Mesenchymal stem cell (in vitro differentiated cells and primary cell): Measurements from ENCODE around the gene GAB2.

Experiments used
- DNase-seq: peaks from one replicate; pipeline ENCODE4 v3.0.0-alpha.2; 2013
- H2AFZ ChIP-seq: one replicate; pipeline ENCODE4 v1.6.1; 2013; ENCODE audit warnings: low read depth, mild to moderate bottlenecking, control low read depth, inconsistent platforms, low read length, moderate library complexity
- H2AK5ac ChIP-seq: 2 replicates; pipeline ENCODE4 v1.6.1; 2013; ENCODE audit warnings: low read length, moderate library complexity, mild to moderate bottlenecking, inconsistent platforms; ENCODE audit not compliant: severe bottlenecking
- H2BK120ac ChIP-seq: one replicate; pipeline ENCODE4 v1.6.1; 2013; ENCODE audit warnings: low read depth, mild to moderate bottlenecking, inconsistent platforms, low read length, moderate library complexity
- H2BK12ac ChIP-seq, 2 experiments: one replicate each; pipeline ENCODE4 v1.6.1; 2013; ENCODE audit warnings: inconsistent platforms in 2 of 2, low read length in 2 of 2, mild to moderate bottlenecking in 2 of 2, moderate library complexity in 2 of 2, control low read depth in 1 of 2
- H2BK15ac ChIP-seq: one replicate; pipeline ENCODE4 v1.6.1; 2013; ENCODE audit warnings: mild to moderate bottlenecking, low read depth, inconsistent platforms; ENCODE audit not compliant: poor library complexity, severe bottlenecking
- H2BK5ac ChIP-seq: 2 replicates; pipeline ENCODE4 v1.6.1; 2013; ENCODE audit warnings: low read depth, mild to moderate bottlenecking, low read length, control low read depth, inconsistent platforms; ENCODE audit not compliant: poor library complexity, severe bottlenecking
- H3K14ac ChIP-seq, 2 experiments: one replicate each; pipeline ENCODE4 v1.6.1; 2013; ENCODE audit warnings: inconsistent platforms in 2 of 2, low read length in 2 of 2, control low read depth in 1 of 2, mild to moderate bottlenecking in 1 of 2, moderate library complexity in 1 of 2
- H3K18ac ChIP-seq, 2 experiments: one replicate each; pipeline ENCODE4 v1.6.1; 2013; ENCODE audit warnings: inconsistent platforms in 2 of 2, low read length in 2 of 2, control low read depth in 1 of 2, low read depth in 1 of 2, mild to moderate bottlenecking in 1 of 2
- H3K23ac ChIP-seq, 2 experiments: one replicate each; pipeline ENCODE4 v1.6.1; 2013; ENCODE audit warnings: inconsistent platforms in 2 of 2, low read length in 2 of 2, mild to moderate bottlenecking in 2 of 2, moderate library complexity in 2 of 2, control low read depth in 1 of 2
- H3K27ac ChIP-seq: 2 replicates; pipeline ENCODE4 v1.5.1; 2013; ENCODE audit warnings: mild to moderate bottlenecking, moderate library complexity, low read length, control low read depth, inconsistent platforms; ENCODE audit not compliant: poor library complexity, severe bottlenecking
- H3K27me3 ChIP-seq, 2 experiments: 2 replicates each; pipeline versions ENCODE4 v1.6.1 to v1.7.0; 2013; ENCODE audit warnings: low read length in 2 of 2, mild to moderate bottlenecking in 2 of 2, moderate library complexity in 2 of 2, control low read depth in 1 of 2, inconsistent platforms in 1 of 2; ENCODE audit not compliant: control insufficient read depth in 1 of 2, insufficient read depth in 1 of 2
- H3K36me3 ChIP-seq, 2 experiments: 2 replicates each; pipeline versions ENCODE4 v1.6.1 to v1.7.0; 2013; ENCODE audit warnings: low read length in 2 of 2, control low read depth in 1 of 2, inconsistent platforms in 1 of 2, low read depth in 1 of 2, mild to moderate bottlenecking in 1 of 2; ENCODE audit not compliant: insufficient read depth in 2 of 2, control insufficient read depth in 1 of 2
- H3K4ac ChIP-seq, 2 experiments: one replicate each; pipeline ENCODE4 v1.6.1; 2013; ENCODE audit warnings: inconsistent platforms in 2 of 2, low read length in 2 of 2, mild to moderate bottlenecking in 2 of 2, moderate library complexity in 2 of 2, control low read depth in 1 of 2, low read depth in 1 of 2
- H3K4me1 ChIP-seq: 2 replicates; pipeline ENCODE4 v1.6.1; 2013; ENCODE audit warnings: low read depth, low read length, control low read depth; ENCODE audit not compliant: control insufficient read depth, insufficient read depth
- H3K4me2 ChIP-seq: 2 replicates; pipeline ENCODE4 v1.6.1; 2013; ENCODE audit warnings: low read length, mild to moderate bottlenecking, inconsistent platforms; ENCODE audit not compliant: poor library complexity, severe bottlenecking
- H3K4me3 ChIP-seq, 2 experiments: 2 replicates each; pipeline versions ENCODE4 v1.5.1 to v1.7.0; 2013; ENCODE audit warnings: low read length in 2 of 2, mild to moderate bottlenecking in 2 of 2, control low read depth in 1 of 2, low read depth in 1 of 2; ENCODE audit not compliant: insufficient read depth in 1 of 2
- H3K79me1 ChIP-seq: replicated peaks from 2 replicates; pipeline ENCODE4 v1.6.1; 2013; ENCODE audit warnings: mild to moderate bottlenecking, control low read depth, low read length, inconsistent platforms; ENCODE audit not compliant: poor library complexity, severe bottlenecking
- H3K9ac ChIP-seq: 2 replicates; pipeline ENCODE4 v1.7.0; 2013; ENCODE audit warnings: mild to moderate bottlenecking, low read length, moderate library complexity
- H3K9me3 ChIP-seq: 2 replicates; pipeline ENCODE4 v1.7.0; 2013; ENCODE audit warnings: mild to moderate bottlenecking, low read length; ENCODE audit not compliant: control insufficient read depth
- H4K8ac ChIP-seq: one replicate; pipeline ENCODE4 v1.6.1; 2013; ENCODE audit warnings: inconsistent platforms, mild to moderate bottlenecking, low read length, moderate library complexity
- H4K91ac ChIP-seq: one replicate; pipeline ENCODE4 v1.6.1; 2013; ENCODE audit warnings: mild to moderate bottlenecking, low read length, inconsistent platforms
- WGBS: methylation state at CpG from one replicate; pipeline ENCODE4 v1.1.7; 2013; ENCODE audit warnings: mixed read lengths; 5-methylcytosine and 5-hydroxymethylcytosine counted together

GAB2 gene

DNA sequence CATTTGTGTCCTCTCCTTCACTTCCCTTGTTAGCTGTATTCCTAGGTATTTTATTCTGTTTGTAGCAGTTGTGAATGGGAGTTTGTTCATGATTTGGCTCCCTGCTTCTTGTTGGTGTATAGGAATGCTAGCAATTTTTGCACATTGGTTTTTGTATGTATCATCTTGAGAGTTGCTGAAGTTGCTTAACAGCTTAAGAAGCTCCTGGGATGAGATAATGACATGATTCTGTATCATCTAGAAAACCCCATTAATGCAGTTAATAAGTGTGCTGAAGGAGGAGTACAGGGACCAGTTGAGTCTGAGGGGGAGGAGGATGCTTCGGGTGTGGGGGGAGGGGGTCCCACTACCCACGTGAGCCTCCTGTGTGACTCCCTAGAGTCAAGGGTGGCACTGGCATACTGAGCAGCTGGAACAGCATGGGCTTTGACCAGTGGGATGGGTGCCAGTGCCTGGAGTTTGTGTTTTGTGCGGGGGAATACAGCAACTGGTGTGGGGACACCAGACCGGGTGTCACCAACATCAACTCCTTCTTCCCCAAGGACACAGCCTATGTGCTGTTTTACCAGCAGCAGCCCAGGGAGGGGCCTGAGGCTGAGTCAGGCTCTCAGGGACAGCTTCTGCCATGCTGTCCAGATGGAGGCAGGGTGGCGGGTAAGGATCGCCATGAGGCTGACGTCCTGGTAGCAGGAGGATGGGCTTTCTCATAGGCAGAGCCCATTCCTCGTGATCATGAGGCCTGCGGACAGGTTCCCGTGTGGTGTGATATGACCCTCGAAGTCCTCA lies 204.8 kb downstream of the GAB2 start:
- H2BK5ac ChIP-seq = no peak overlapping the region
- H4K91ac ChIP-seq = peak overlapping the region; percentile 5
- H3K4me3 ChIP-seq = no peak overlapping the region
- DNase-seq = no peak
- H2BK120ac ChIP-seq = no peak overlapping the region
- peaks cover 7% of the 10 kb centered on the region for H3K4me1 ChIP-seq
- peaks cover 45% of the 10 kb centered on the region for H3K79me1 ChIP-seq
- H3K14ac ChIP-seq = peak overlapping the region in 1 of 2 experiments; percentile 3
- no peak overlapping the region for H2BK15ac ChIP-seq
- no peak overlapping the region for H3K9ac ChIP-seq
- peaks cover 77 to 78% of the 10 kb centered on the region in 2 experiments for H3K36me3 ChIP-seq
- H3K27ac ChIP-seq = no peak overlapping the region
- H2BK12ac ChIP-seq = no peak overlapping the region
- no peaks in the 10 kb centered on the region for H3K27me3 ChIP-seq
- 88% methylated on average over 11 of the region's 11 CpGs for WGBS
- no peak overlapping the region for H4K8ac ChIP-seq
- no peak overlapping the region for H3K4me2 ChIP-seq
- no peak overlapping the region for H3K18ac ChIP-seq
- no peak overlapping the region for H3K4ac ChIP-seq
- H3K9me3 ChIP-seq = no peaks in the 10 kb centered on the region
- no peak overlapping the region for H3K23ac ChIP-seq
- H2AFZ ChIP-seq = no peak overlapping the region
- no peak overlapping the region for H2AK5ac ChIP-seq

DNA sequence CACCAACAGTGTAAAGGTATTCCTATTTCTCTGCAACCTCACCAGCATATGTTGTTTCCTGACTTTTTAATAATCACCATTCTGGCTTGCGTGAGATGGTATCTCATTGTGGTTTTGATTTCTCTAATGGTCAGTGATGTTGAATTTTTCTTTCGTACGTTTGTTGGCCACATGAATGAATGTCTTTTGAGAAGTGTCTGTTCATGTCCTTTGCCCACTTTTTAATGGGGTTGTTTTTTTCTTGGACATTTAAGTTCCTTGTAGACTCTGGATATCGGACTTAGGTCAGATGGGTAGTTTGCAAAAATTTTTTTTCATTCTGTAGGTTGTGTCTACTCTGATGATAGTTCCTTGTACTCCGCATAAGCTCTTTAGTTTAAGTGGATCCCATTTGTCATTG lies 206.1 kb downstream of the GAB2 start:
- Histone ChIP-seq H2AFZ (no peak overlapping the region), H4K8ac (no peak overlapping the region), H2BK12ac (no peak overlapping the region), H3K4ac (no peak overlapping the region), H3K9me3 (no peaks in the 10 kb centered on the region), H3K4me1 (peaks cover 7% of the 10 kb centered on the region), H3K79me1 (peaks cover 52% of the 10 kb centered on the region), H2BK120ac (no peak overlapping the region), H3K18ac (no peak overlapping the region), H2AK5ac (no peak overlapping the region), H3K9ac (no peak overlapping the region), H3K23ac (no peak overlapping the region), H3K27me3 (no peaks in the 10 kb centered on the region), H3K4me2 (no peak overlapping the region), H2BK5ac (no peak overlapping the region), H3K36me3 (peaks cover 76 to 77% of the 10 kb centered on the region in 2 experiments), H4K91ac (no peak overlapping the region), H3K27ac (no peak overlapping the region), H3K14ac (no peak overlapping the region), H2BK15ac (no peak overlapping the region), H3K4me3 (no peak overlapping the region)
- 97% methylated on average over 5 of the region's 5 CpGs for WGBS
- no peak for DNase-seq

DNA sequence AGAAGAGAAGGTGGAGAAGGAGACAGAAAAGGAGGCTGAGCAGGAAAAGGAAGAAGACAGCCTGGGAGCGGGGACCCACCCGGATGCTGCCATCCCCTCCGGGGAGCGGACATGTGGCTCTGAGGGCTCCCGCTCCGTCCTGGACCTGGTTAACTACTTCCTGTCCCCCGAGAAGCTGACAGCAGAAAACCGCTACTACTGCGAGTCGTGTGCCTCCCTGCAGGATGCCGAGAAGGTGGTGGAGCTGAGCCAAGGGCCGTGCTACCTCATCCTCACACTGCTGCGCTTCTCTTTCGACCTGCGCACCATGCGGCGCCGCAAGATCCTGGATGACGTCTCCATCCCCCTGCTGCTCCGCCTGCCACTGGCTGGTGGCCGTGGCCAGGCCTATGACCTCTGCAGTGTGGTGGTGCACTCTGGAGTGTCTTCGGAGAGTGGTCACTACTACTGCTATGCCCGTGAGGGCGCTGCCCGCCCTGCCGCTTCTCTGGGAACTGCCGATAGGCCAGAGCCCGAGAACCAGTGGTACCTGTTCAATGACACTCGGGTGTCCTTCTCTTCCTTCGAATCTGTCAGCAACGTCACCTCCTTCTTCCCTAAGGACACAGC lies 207.5 kb downstream of the GAB2 start:
- no peak overlapping the region for H2BK120ac ChIP-seq
- no peak overlapping the region for H4K91ac ChIP-seq
- peaks cover 7% of the 10 kb centered on the region for H3K4me1 ChIP-seq
- WGBS = 93% methylated on average over 31 of the region's 31 CpGs
- no peak overlapping the region for H3K27ac ChIP-seq
- no peak overlapping the region for H2BK15ac ChIP-seq
- H3K23ac ChIP-seq = no peak overlapping the region
- no peak overlapping the region for H2AFZ ChIP-seq
- no peak overlapping the region for H3K9ac ChIP-seq
- no peaks in the 10 kb centered on the region for H3K9me3 ChIP-seq
- H2AK5ac ChIP-seq = no peak overlapping the region
- no peak for DNase-seq
- H3K18ac ChIP-seq = no peak overlapping the region
- H3K14ac ChIP-seq = no peak overlapping the region
- no peak overlapping the region for H2BK5ac ChIP-seq
- H4K8ac ChIP-seq = no peak overlapping the region
- H3K36me3 ChIP-seq = peaks cover 75 to 77% of the 10 kb centered on the region in 2 experiments
- H3K4ac ChIP-seq = no peak overlapping the region
- H2BK12ac ChIP-seq = no peak overlapping the region
- no peak overlapping the region for H3K4me2 ChIP-seq
- no peaks in the 10 kb centered on the region for H3K27me3 ChIP-seq
- peaks cover 50% of the 10 kb centered on the region for H3K79me1 ChIP-seq
- H3K4me3 ChIP-seq = no peak overlapping the region

DNA sequence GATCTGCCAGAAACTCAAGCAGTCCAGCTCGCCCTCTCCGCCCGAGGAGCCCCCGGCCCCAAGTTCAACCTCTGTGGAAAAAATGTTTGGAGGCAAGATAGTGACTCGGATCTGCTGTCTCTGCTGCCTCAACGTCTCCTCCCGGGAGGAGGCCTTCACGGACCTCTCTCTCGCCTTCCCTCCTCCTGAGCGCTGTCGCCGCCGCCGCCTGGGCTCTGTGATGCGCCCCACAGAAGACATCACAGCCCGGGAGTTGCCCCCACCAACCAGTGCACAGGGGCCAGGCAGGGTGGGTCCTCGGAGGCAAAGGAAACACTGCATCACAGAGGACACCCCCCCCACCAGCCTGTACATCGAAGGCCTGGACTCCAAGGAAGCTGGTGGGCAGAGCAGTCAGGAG lies 208.1 kb downstream of the GAB2 start:
- Histone ChIP-seq H3K4me3 (no peak overlapping the region), H4K91ac (peak overlapping the region; percentile 54), H3K27ac (no peak overlapping the region), H2AK5ac (no peak overlapping the region), H3K23ac (no peak overlapping the region), H3K27me3 (no peaks in the 10 kb centered on the region), H3K9me3 (no peaks in the 10 kb centered on the region), H3K36me3 (peaks cover 73 to 77% of the 10 kb centered on the region in 2 experiments), H3K4me2 (no peak overlapping the region), H2AFZ (no peak overlapping the region), H3K18ac (no peak overlapping the region), H3K79me1 (peaks cover 50% of the 10 kb centered on the region), H3K14ac (no peak overlapping the region), H3K4me1 (peaks cover 7% of the 10 kb centered on the region), H2BK120ac (no peak overlapping the region), H3K4ac (no peak overlapping the region), H2BK12ac (no peak overlapping the region), H2BK5ac (no peak overlapping the region), H4K8ac (no peak overlapping the region), H3K9ac (no peak overlapping the region), H2BK15ac (no peak overlapping the region)
- 96% methylated on average over 17 of the region's 18 CpGs for WGBS
- DNase-seq = no peak
